Stimulated activated CD4-positive, alpha-beta T cell treated with anti-CD3 and anti-CD28 coated beads, Interleukin-12 subunit alpha, Interleukin-12 subunit beta, amount 100 ng/mL, for 24 hours (primary cell): Measurements from ENCODE around the gene TRAM2.

Experiments
- DNase-seq, 2 experiments: peaks; one replicate each; pipeline ENCODE4 v3.0.0-alpha.2; 2020; ENCODE audit warnings: low read depth in 2 of 2

Gene TRAM2

GRCh38 chr6:52509281-52510212, 67.3 kb downstream of the TRAM2 start:
- DNase-seq: no peak

DNA sequence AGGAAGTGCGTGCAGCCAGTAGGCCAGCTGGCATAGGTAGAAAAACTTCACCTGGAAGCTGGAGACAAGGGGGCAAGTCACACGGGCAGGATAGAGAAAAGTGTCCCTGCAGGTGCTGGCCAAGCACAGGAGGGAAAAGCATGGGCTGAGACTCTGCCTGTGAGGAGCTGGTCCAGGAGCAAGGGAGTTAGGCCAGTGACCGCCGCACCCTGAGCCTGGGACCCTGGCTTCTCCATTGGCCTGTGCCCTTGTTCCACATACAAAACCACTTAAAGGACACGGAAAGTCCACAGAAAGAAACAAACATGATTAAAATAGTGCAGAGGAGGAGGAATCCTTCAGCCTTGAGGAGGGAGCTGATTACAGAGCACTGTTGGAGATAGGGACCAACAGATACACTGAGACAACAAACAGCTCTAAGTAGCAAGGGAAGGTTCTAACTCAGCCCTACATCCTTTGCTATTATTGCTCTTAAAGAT, 68.6 kb downstream of the TRAM2 start:
- DNase-seq: no peak

- no peak for DNase-seq
Observed at GRCh38 chr6:52507557-52508260, 69.2 kb downstream of the TRAM2 start.

- no peak for DNase-seq
Observed at GRCh38 chr6:52506476-52506875, 70.4 kb downstream of the TRAM2 start.

DNA sequence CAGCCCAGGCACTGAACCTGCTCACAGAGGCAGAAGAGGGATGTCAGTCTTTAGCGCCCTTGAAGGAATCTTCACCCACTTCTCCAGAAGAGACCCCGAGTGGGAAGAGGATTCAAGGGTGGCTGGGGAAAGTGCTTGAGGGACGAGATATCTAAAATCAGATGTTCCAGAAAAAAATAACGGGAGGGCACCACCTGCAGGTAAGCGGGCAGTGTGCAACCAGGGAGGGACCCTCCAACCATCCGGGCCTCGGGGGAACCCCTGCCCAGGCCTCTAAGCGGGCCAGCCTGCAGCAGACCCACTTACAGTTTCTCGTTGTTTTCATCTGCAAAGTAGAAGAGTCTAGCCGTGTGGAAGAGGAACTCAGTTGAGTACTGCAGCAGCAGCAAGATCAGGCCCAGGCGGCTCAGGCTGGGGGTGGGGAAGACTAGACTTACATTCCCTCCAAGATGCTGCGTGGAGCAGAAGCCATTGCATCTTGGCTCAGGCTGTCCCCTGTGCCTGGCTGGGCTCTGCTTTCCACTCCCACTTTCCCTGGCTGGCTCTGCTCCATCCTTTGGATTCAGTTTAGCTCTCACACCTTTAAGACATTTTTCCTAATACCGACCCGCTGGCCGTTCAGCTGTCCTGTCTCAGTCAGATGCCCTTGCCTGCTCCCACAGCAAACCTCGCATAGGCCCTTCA, 71.0 kb downstream of the TRAM2 start:
- DNase-seq: no peak

DNA sequence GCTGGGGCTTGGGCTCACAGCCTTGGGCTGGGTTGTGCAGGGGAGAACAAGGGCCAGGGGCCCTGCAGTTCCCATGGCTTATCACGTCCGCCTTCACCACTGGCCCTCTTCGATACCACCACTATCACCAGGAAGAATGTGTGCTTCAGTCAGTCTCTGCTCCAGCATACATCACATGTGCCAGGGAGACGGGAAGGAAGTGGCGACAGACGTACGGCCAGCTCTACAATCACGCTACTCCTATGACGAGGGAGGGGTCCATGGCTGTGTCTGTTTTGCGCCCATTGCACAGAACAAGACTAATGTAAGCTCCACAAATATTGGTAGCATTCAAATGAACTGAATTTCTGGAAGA, 72.1 kb downstream of the TRAM2 start:
- DNase-seq: no peak

DNA sequence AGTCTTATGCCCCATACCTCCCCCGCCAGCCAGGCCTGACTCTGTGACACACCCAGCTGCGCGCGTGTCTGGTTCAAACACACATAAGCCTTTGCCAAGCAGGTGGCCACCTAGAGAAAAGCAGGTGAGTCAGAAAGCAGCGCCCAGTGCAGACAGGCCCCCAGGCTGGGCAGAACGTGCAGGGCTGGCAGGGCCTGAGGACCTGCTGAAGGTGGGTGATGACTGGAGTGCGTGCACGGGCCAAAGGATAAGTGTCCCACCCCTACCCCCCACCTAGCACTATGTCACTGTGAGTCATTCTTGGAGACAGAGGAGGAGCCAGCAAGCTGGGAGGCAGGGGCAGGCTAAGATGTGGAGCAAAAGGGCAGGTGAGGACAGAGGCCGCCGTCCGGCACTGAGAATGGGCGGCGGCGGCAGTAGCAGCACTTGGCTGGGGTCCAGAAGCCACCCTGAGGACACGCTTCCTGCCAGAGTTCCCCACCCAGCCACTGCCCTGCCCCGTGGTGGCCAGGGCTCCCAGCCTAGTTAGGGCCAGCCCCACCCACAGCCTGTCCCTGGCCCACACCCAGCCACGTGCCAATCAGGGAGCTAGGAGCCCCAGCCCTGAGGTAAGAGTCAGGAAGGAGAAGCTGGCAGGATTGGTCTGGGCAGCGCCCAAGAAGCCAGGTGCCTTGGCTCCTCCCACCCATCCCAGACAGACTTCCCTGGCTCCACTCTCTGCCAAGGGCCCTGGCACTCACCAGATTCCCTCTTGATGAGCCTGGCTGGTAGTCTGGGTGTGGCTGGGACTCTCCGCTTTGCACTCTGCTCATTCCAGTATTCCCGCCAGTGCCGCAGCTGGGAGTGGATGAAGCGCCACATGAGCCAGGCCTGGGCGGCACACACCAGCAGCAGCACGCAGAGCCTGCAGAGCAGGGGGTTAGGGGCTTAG, 72.7 kb downstream of the TRAM2 start:
- no peak for DNase-seq

- DNase-seq: no peak
Observed at GRCh38 chr6:52503323-52503747, 73.5 kb downstream of the TRAM2 start.

DNA sequence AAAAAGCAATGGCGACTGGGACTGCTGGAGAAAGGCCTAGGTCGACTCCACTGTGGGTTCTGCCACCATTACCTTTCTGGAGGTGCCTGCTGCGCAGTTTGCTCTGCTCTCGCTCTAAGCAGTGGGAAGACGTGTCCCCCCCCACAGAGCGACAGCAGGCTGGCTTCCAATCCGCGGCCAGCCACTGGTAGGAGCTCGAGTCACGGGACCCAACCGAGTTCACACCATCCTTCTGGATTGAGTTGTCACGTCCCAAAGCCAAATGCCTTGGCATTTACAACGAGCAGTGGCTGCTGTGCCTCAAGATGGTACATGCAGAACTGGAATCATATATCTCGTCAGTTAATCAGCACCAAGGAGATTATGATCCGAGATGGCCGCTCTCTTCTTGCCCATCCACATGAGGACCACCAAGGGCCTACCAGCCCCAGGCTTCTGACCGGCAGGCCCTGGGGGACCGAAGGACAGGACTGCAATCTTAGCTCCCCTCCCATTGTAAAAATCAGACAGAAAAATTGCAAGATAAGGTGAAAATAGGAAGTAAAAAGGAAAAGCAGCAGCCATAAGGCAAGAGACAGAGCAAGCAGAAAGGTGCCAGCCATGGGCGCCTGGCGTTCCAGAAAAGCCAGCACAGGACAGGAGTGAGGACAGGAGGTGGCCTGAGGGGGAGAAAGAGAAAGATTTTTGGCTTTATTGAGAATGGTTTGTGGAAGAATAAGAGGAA, 74.4 kb downstream of the TRAM2 start:
- no peak for DNase-seq

- DNase-seq: no peak
Observed at GRCh38 chr6:52500238-52501129, 76.4 kb downstream of the TRAM2 start.

- no peak for DNase-seq
Observed at GRCh38 chr6:52499681-52500236, 77.1 kb downstream of the TRAM2 start.

DNA sequence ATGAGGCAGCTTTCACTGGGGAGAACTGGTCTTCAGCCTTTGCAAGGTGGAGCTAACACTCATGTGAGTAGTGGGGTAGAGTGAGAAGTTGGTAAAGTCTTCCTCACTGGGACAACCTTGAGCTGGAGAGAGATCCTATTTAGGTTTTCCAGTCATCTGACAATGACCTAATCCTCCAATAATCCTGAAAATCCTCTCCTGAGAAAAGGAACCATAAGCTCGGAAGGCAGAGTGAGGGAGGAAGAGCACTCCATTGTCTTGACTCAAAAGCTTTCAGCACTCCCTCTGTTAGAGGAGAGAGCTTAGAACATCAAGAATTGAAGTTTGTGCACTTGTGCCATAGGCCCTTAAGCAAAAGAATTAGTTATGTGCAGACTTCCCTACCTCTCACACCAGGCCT, 77.8 kb downstream of the TRAM2 start:
- no peak for DNase-seq

- DNase-seq: no peak
Observed at GRCh38 chr6:52498538-52499017, 78.3 kb downstream of the TRAM2 start.

DNA sequence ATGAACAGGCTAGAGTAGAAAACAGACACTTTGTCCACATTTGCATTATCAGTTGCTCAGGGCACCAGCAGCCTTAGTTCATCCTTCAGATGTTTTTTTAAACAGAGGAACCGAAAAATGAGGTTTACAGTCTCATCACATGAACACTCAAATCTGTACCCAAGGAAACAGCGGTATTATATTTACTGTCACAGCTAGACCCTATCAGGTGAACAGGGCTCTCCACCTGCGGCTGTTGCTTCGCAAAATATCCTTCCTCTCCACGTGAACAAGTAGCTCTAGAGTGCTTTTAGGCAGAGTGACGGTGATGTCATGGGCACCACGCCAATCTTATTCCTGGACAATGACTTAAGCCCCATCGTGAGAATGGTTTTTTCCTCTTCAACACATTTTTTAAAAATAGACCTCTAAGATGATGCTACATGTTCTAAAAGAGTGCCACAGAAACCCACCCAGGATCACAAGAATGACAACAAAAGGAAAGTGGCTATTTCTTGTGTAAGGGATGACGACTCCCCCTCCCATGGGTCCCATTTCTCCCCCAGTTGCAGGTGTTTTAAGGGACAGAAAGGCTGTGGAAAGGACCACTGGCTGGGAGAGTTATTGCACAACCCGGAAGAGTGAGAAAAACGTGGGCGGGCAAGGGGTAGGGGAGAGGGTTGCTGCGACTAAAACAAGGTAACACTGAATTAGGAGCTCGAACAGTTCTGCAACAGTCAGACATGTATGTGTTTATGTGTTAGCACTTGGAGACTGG, 79.0 kb downstream of the TRAM2 start:
- no peak for DNase-seq

DNA sequence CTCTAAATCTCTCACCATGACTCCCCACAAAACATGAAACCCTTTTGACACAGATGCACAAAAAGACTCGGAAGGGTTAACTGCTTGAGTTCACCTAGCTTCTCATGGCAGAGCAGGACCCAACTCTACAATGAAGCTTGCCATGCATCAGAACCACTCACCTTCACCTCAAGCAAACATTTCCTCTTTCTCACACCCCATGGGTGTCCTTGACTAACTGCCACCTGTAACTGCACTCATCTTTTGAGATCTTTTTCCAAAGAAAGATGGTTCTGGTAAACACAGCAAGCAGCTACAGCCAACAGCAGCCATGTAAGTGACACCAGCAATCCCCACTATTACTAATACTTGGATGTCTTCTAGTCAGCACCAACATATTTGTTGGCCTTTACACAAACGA, 80.2 kb downstream of the TRAM2 start:
- no peak for DNase-seq

- DNase-seq: no peak
Observed at GRCh38 chr6:52495922-52496321, 80.9 kb downstream of the TRAM2 start.

GRCh38 chr6:52494298-52495072, 82.4 kb downstream of the TRAM2 start:
- no peak for DNase-seq

- DNase-seq: no peak
Observed at GRCh38 chr6:52493669-52494068, 83.2 kb downstream of the TRAM2 start.
